GM19324 (cell line): ENCODE measurements around the gene THSD7A.
"Not testable (repeated sequence)": the region's sequence is repeated elsewhere in the genome, so short reads cannot be mapped to it uniquely, and the experiment has no call there.

Experiments used
- ATAC-seq: cut with Tn5 transposase; IDR thresholded peaks from one replicate; pipeline ENCODE4 v1.9.1; 2021; ENCODE audit warnings: mild to moderate bottlenecking, moderate library complexity; ENCODE audit not compliant: unreplicated experiment, low FRiP score

THSD7A gene

GRCh38 chr7:11529382-11529781 lies 302.6 kb downstream of the THSD7A start:
- ATAC-seq: no peak

GRCh38 chr7:11527707-11528106 lies 304.3 kb downstream of the THSD7A start:
- no peak for ATAC-seq

GRCh38 chr7:11524476-11525397 lies 307.3 kb downstream of the THSD7A start:
- ATAC-seq: no peak

GRCh38 chr7:11521964-11522499 lies 310.0 kb downstream of the THSD7A start:
- ATAC-seq: not testable (repeated sequence)

- no peak for ATAC-seq
Measured at GRCh38 chr7:11517853-11518252, 314.1 kb downstream of the THSD7A start.

- ATAC-seq: no peak
Measured at GRCh38 chr7:11516328-11516727, 315.7 kb downstream of the THSD7A start.

GRCh38 chr7:11513460-11513859 lies 318.5 kb downstream of the THSD7A start:
- ATAC-seq: no peak

- ATAC-seq: no peak
Measured at GRCh38 chr7:11507929-11508328, 324.1 kb downstream of the THSD7A start.

- ATAC-seq: no peak
Measured at GRCh38 chr7:11506417-11506816, 325.6 kb downstream of the THSD7A start.

GRCh38 chr7:11505471-11505985 lies 326.5 kb downstream of the THSD7A start:
- ATAC-seq: no peak

GRCh38 chr7:11492307-11492706 lies 339.7 kb downstream of the THSD7A start:
- ATAC-seq: no peak

GRCh38 chr7:11491811-11492210 lies 340.2 kb downstream of the THSD7A start:
- no peak for ATAC-seq

- no peak for ATAC-seq
Measured at GRCh38 chr7:11489280-11489679, 342.7 kb downstream of the THSD7A start.

- no peak for ATAC-seq
Measured at GRCh38 chr7:11486271-11486670, 345.7 kb downstream of the THSD7A start.

GRCh38 chr7:11485636-11486035 lies 346.4 kb downstream of the THSD7A start:
- no peak for ATAC-seq

GRCh38 chr7:11480143-11480542 lies 351.9 kb downstream of the THSD7A start:
- ATAC-seq: no peak

GRCh38 chr7:11478882-11479281 lies 353.1 kb downstream of the THSD7A start:
- no peak for ATAC-seq

GRCh38 chr7:11478426-11478825 lies 353.6 kb downstream of the THSD7A start:
- ATAC-seq: no peak

GRCh38 chr7:11474902-11475585 lies 357.0 kb downstream of the THSD7A start:
- ATAC-seq: no peak

- ATAC-seq: no peak
Measured at GRCh38 chr7:11473807-11474424, 358.1 kb downstream of the THSD7A start.

GRCh38 chr7:11473220-11473619 lies 358.8 kb downstream of the THSD7A start:
- no peak for ATAC-seq
